Measurements from ENCODE around the gene CDK14.
"Not testable (repeated sequence)": the region's sequence is repeated elsewhere in the genome, so short reads cannot be mapped to it uniquely, and the experiment has no call there.

The CDK14 gene

GRCh38 chr7:91157579-91158320 is 561.6 kb downstream of the CDK14 start:
- no peak for DNase-seq (ENCODE audit: low spot score)

GRCh38 chr7:91162436-91162835 is 566.3 kb downstream of the CDK14 start:
- DNase-seq (ENCODE audit: low spot score) = no peak

- DNase-seq (ENCODE audit: low spot score) = no peak
Observed at GRCh38 chr7:91164506-91164905, 568.4 kb downstream of the CDK14 start.

GRCh38 chr7:91165006-91165845 is 569.1 kb downstream of the CDK14 start:
- DNase-seq (ENCODE audit: low spot score) = no peak

- no peak for DNase-seq (ENCODE audit: low spot score)
Observed at GRCh38 chr7:91165846-91166230, 569.7 kb downstream of the CDK14 start.

GRCh38 chr7:91168871-91169829 is 573.0 kb downstream of the CDK14 start:
- no peak for DNase-seq (ENCODE audit: low spot score)

GRCh38 chr7:91169830-91170191 is 573.7 kb downstream of the CDK14 start:
- DNase-seq (ENCODE audit: low spot score) = no peak

GRCh38 chr7:91173265-91173664 is 577.1 kb downstream of the CDK14 start:
- not testable (repeated sequence) for DNase-seq (ENCODE audit: low spot score)

GRCh38 chr7:91180746-91181145 is 584.6 kb downstream of the CDK14 start:
- no peak for DNase-seq (ENCODE audit: low spot score)

- DNase-seq (ENCODE audit: low spot score) = no peak
Observed at GRCh38 chr7:91181949-91182348, 585.8 kb downstream of the CDK14 start.

GRCh38 chr7:91182819-91183764 is 587.0 kb downstream of the CDK14 start:
- no peak for DNase-seq (ENCODE audit: low spot score)

GRCh38 chr7:91185771-91186170 is 589.6 kb downstream of the CDK14 start:
- no peak for DNase-seq (ENCODE audit: low spot score)

- DNase-seq (ENCODE audit: low spot score) = no peak
Observed at GRCh38 chr7:91187061-91187460, 590.9 kb downstream of the CDK14 start.

GRCh38 chr7:91191771-91192170 is 595.6 kb downstream of the CDK14 start:
- no peak for DNase-seq (ENCODE audit: low spot score)

GRCh38 chr7:91193141-91193540 is 597.0 kb downstream of the CDK14 start:
- no peak for DNase-seq (ENCODE audit: low spot score)

- no peak for DNase-seq (ENCODE audit: low spot score)
Observed at GRCh38 chr7:91194841-91195240, 598.7 kb downstream of the CDK14 start.

- no peak for DNase-seq (ENCODE audit: low spot score)
Observed at GRCh38 chr7:91196058-91196457, 599.9 kb downstream of the CDK14 start.

- no peak for DNase-seq (ENCODE audit: low spot score)
Observed at GRCh38 chr7:91198371-91198770, 602.2 kb downstream of the CDK14 start.

- no peak for DNase-seq (ENCODE audit: low spot score)
Observed at GRCh38 chr7:91199601-91200000, 603.5 kb downstream of the CDK14 start.

- DNase-seq (ENCODE audit: low spot score) = no peak
Observed at GRCh38 chr7:91201442-91202113, 605.5 kb downstream of the CDK14 start.
